Measurements from ENCODE around the gene ZNF469. TPM values are rescaled to one million over a fixed set of nuclear protein-coding genes. Genes with fewer than 3 reads are reported as not detected.

The ZNF469 gene
- total RNA-seq, 2 donors from 2014 or later, result 0.17 to 0.40 TPM

DNA sequence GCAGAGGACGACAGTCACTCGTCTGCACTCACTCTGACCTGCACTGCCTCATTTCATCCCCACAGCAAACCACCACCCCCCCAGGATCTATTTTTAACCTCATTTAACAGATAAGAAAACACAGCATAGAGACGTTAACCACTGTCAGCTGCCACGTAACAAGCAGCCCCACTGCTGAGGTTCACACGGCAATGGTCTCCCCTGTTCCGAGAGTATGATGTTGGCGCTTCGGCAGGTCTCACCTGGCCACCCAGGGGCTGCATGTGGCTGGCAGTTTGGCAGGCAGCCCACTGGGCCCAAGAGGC, 16.1 kb downstream of the ZNF469 start:
- Histone ChIP-seq H3K27ac (no peak overlapping the region), H3K27me3 (no peaks in the 10 kb centered on the region), H3K4me3 (no peak overlapping the region), H3K4me1 (no peaks in the 10 kb centered on the region), H3K9ac (ENCODE audit: low read depth in 2 of 2, low read length in 2 of 2) (no peak overlapping the region), H3K9me3 (no peaks in the 10 kb centered on the region), H3K36me3 (no peaks in the 10 kb centered on the region)
- intact Hi-C loops (cut with DNase I), result no loop called here
- no peak for DNase-seq
- TF ChIP-seq CTCF (IDR thresholded peaks at IDR 0.05), result no peak

DNA sequence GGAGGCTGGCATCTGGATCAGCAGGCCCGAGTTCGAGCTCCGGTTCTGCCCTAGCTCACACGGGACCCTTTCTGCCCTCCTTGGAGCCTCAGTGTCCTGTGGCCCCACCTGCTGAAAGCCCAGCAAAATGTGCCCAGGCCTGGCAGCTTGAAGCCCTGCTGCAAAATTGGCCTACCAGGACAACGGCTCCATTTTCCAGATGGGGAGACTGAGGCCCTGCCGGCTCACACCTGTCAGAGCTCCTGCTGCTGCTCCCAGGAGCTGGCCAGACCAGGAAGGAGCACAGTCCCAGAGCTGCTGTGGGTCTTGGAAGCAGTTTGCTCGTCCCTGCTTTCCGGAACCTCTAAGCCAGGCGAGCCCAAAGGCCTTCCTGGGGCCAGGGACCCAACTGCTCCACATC, 17.4 kb downstream of the ZNF469 start:
- Histone ChIP-seq H3K36me3 (no peaks in the 10 kb centered on the region), H3K4me1 (no peaks in the 10 kb centered on the region), H3K27ac (no peak overlapping the region), H3K9me3 (no peaks in the 10 kb centered on the region), H3K27me3 (no peaks in the 10 kb centered on the region), H3K9ac (ENCODE audit: low read depth in 2 of 2, low read length in 2 of 2) (no peak overlapping the region), H3K4me3 (no peak overlapping the region)
- TF ChIP-seq CTCF (IDR thresholded peaks at IDR 0.05), result no peak
- DNase-seq, result no peak
- intact Hi-C loops (cut with DNase I), result no loop called here

DNA sequence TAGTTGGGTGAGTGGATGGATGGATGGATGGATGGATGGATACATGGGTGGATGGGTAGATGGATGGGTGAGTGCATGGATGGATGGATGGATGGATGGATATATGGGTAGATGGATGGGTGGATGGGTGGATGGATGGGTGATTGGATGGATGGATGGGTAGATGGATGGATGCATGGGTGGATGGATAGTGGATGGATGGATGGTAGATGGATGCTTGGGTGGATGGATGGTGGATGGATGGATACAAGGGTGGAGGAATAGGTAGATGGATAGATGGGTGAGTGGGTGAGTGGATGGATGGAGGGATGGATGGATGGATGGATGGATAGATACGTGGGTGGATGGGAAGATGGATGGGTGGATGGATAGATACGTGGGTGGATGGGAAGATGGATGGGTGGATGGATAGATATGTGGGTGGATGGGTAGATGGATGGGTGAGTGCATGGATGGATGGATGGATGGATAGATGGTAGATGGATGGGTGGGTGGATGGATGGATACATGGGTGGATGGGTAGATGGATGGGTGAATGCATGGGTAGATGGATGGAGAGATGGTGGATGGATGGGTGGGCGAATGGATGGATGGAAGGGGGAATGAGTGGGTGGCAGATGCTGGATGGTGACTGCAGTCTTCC, 19.0 kb downstream of the ZNF469 start:
- H3K4me3 ChIP-seq, result no peak overlapping the region
- no peaks in the 10 kb centered on the region for H3K9me3 ChIP-seq
- H3K9ac ChIP-seq (ENCODE audit: low read depth in 2 of 2, low read length in 2 of 2), result no peak overlapping the region
- TF ChIP-seq CTCF (IDR thresholded peaks at IDR 0.05), result no peak
- H3K27me3 ChIP-seq, result no peaks in the 10 kb centered on the region
- H3K36me3 ChIP-seq, result no peaks in the 10 kb centered on the region
- intact Hi-C loops (cut with DNase I), result no loop called here
- no peak for DNase-seq
- H3K4me1 ChIP-seq, result no peaks in the 10 kb centered on the region
- no peak overlapping the region for H3K27ac ChIP-seq

DNA sequence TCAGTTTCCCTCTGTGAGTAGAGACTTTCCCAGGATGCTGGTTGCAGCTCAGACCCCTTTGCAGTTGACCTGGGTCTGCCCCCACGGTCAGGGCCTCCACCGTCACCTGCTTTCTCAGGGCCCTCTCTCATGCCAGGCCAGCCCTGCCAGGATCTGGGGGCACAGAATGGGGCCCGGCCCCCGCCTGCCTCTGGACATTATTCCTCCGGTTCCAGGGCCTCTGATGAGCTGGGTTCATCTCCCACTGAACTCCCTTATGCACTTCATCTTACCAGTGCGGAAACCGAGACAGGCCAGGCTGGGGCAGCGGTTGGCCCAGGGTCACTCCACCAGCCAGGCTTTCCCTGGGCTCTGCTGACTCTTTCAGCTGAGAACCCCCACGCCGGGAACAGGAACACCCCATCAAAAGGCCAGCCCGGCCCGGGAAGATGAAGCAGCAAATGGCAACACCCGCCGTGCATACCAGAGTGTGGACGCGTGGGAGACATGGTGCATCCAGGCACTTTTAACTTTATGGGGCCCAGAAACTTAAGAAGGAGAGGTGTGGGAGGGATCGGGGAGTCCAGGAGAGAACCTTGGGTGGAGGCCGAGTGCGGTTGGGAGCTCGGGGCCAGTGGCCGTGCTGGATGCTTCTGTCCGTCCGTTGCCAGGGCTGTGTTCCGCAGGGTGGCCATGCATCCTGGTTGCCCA, 19.9 kb downstream of the ZNF469 start:
- TF ChIP-seq CTCF (IDR thresholded peaks at IDR 0.05), result no peak

GRCh38 chr16:88403794-88404581, 21.2 kb downstream of the ZNF469 start:
- no peak overlapping the region for H3K9ac ChIP-seq (ENCODE audit: low read depth in 2 of 2, low read length in 2 of 2)
- H3K27me3 ChIP-seq, result no peaks in the 10 kb centered on the region
- H3K4me1 ChIP-seq, result no peaks in the 10 kb centered on the region
- H3K4me3 ChIP-seq, result no peak overlapping the region
- TF ChIP-seq CTCF (IDR thresholded peaks at IDR 0.05), result no peak
- no peaks in the 10 kb centered on the region for H3K36me3 ChIP-seq
- H3K27ac ChIP-seq, result no peak overlapping the region
- no peaks in the 10 kb centered on the region for H3K9me3 ChIP-seq
- no peak for DNase-seq
- intact Hi-C loops (cut with DNase I), result no loop called here

More for the DNA sequence above, 19.9 kb downstream of the ZNF469 start:
- no peaks in the 10 kb centered on the region for H3K36me3 ChIP-seq
- H3K27me3 ChIP-seq, result no peaks in the 10 kb centered on the region
- DNase-seq, result no peak
- no peak overlapping the region for H3K4me3 ChIP-seq
- intact Hi-C loops (cut with DNase I), result no loop called here
- no peaks in the 10 kb centered on the region for H3K4me1 ChIP-seq
- no peaks in the 10 kb centered on the region for H3K9me3 ChIP-seq
- H3K9ac ChIP-seq (ENCODE audit: low read depth in 2 of 2, low read length in 2 of 2), result no peak overlapping the region
- H3K27ac ChIP-seq, result no peak overlapping the region

All from colonic mucosa (tissue), 4 donors.